HepG2 (cell line): Measurements from ENCODE around the gene IGSF21. TPM values are rescaled to one million over a fixed set of nuclear protein-coding genes. Genes with fewer than 3 reads are reported as not detected.

Source experiments
- DPF2 ChIP-seq: sonication (generic); formaldehyde crosslinking; IDR thresholded peaks from 2 replicates; pipeline ENCODE4 v1.4.0; 2020; ENCODE audit warnings: mild to moderate bottlenecking, low read depth, missing genetic modification reagents, borderline replicate concordance
- EZH2 ChIP-seq: conservative IDR thresholded peaks from 2 replicates; pipeline ENCODE4 v1.6.1; 2012; ENCODE audit warnings: mild to moderate bottlenecking, low read depth, low read length, moderate library complexity
- GMEB1 ChIP-seq: sonication (generic); formaldehyde crosslinking; IDR thresholded peaks from 2 replicates; pipeline ENCODE4 v1.5.1; 2020; ENCODE audit warnings: missing genetic modification reagents, mild to moderate bottlenecking, borderline replicate concordance
- MAX ChIP-seq: IDR thresholded peaks from 2 replicates; pipeline ENCODE4 v1.6.1; 2012; ENCODE audit warnings: inconsistent platforms
- MEF2D ChIP-seq: sonication (generic); formaldehyde crosslinking; IDR thresholded peaks from 2 replicates; pipeline ENCODE4 v1.5.1; 2020; ENCODE audit warnings: mild to moderate bottlenecking, missing genetic modification reagents
- MLX ChIP-seq: IDR thresholded peaks from 2 replicates; pipeline ENCODE4 v1.6.1; 2016
- NR2F6 ChIP-seq, 2 experiments: IDR thresholded peaks; 2 replicates each; pipeline ENCODE4 v1.6.1; 2016; ENCODE audit warnings: antibody characterized with exemption in 1 of 2, mild to moderate bottlenecking in 1 of 2
- POLR2AphosphoS5 ChIP-seq: IDR thresholded peaks from 2 replicates; pipeline ENCODE4 v1.6.1; 2012; ENCODE audit warnings: low read depth, low read length
- RAD51 ChIP-seq: fragments of 450-650 bp; IDR thresholded peaks from 2 replicates; pipeline ENCODE4 v1.6.1; 2016; ENCODE audit warnings: borderline replicate concordance
- REXO4 ChIP-seq: sonication (generic); formaldehyde crosslinking; IDR thresholded peaks from 2 replicates; pipeline ENCODE4 v1.8.0; 2022; ENCODE audit warnings: missing genetic modification reagents, mild to moderate bottlenecking, borderline replicate concordance
- SRSF9 ChIP-seq: fragments of 200-400 bp; formaldehyde crosslinking; IDR thresholded peaks from 2 replicates; pipeline ENCODE4 v1.6.1; 2018; ENCODE audit warnings: borderline replicate concordance, mild to moderate bottlenecking, low read depth, low read length; ENCODE audit not compliant: insufficient read depth, poor library complexity, severe bottlenecking
- TCF7L2 ChIP-seq: IDR thresholded peaks from 2 replicates; pipeline ENCODE4 v1.6.1; 2011; ENCODE audit warnings: mild to moderate bottlenecking, low read depth, low read length, moderate library complexity
- TIGD3 ChIP-seq: sonication (generic); formaldehyde crosslinking; IDR thresholded peaks from 2 replicates; pipeline ENCODE4 v1.5.1; 2020; ENCODE audit warnings: mild to moderate bottlenecking, missing genetic modification reagents, borderline replicate concordance
- XRCC5 ChIP-seq: fragments of 200-400 bp; formaldehyde crosslinking; optimal IDR thresholded peaks from 2 replicates; pipeline ENCODE3; 2017; ENCODE audit warnings: mild to moderate bottlenecking, low read length
- ZBTB49 ChIP-seq: sonication (generic); formaldehyde crosslinking; IDR thresholded peaks from 2 replicates; pipeline ENCODE4 v1.4.0; 2020; ENCODE audit warnings: missing genetic modification reagents, borderline replicate concordance
- ZNF207 ChIP-seq: fragments of 450-650 bp; IDR thresholded peaks from 2 replicates; pipeline ENCODE4 v1.6.1; 2016; ENCODE audit warnings: antibody characterized with exemption, borderline replicate concordance
- ZNF276 ChIP-seq: sonication (generic); formaldehyde crosslinking; IDR thresholded peaks from 2 replicates; pipeline ENCODE4 v1.4.0; 2020; ENCODE audit warnings: mild to moderate bottlenecking, low read depth, missing genetic modification reagents
- ZNF34 ChIP-seq: sonication (generic); formaldehyde crosslinking; IDR thresholded peaks from 2 replicates; pipeline ENCODE4 v1.4.0; 2020; ENCODE audit warnings: mild to moderate bottlenecking, missing genetic modification reagents, borderline replicate concordance
- ZNF383 ChIP-seq: sonication (generic); formaldehyde crosslinking; IDR thresholded peaks from 2 replicates; pipeline ENCODE4 v1.4.0; 2020; ENCODE audit warnings: missing genetic modification reagents, mild to moderate bottlenecking, borderline replicate concordance
- ZNF670 ChIP-seq: sonication (generic); formaldehyde crosslinking; IDR thresholded peaks from 2 replicates; pipeline ENCODE4 v1.8.0; 2022; ENCODE audit warnings: mild to moderate bottlenecking, missing genetic modification reagents, borderline replicate concordance
- polyA plus RNA-seq, 8 experiments: library from polyadenylated mRNA; depleted of rRNA in 3 of 8; stranded (reverse) in 7 of 8; unstranded in 1 of 8; fragments of >200 nt; fragmentation: Illumina TruSeq in 4 of 8; extraction: Trizol in 4 of 8; gene quantifications; 2 replicates each; pipeline versions ENCODE4 v1.2.1 to v1.2.3, GENCODE V29; 2011 to 2016; ENCODE audit warnings: low read depth in 4 of 8, missing spikeins in 1 of 8, mixed read lengths in 1 of 8; ENCODE audit not compliant: insufficient read depth in 1 of 8
- total RNA-seq, 5 experiments: library from RNA; depleted of rRNA; stranded (reverse); fragments of >200 nt; fragmentation: Illumina TruSeq; extraction: Trizol; gene quantifications; 2 replicates each; pipeline ENCODE4 v1.2.3, GENCODE V29; 2016; ENCODE audit warnings: low read depth in 1 of 5

Gene IGSF21
- total and polyA plus RNA-seq, 2 of the 13 experiments (the other 11 are each of a cell fraction or from before 2014, with no cell fraction given): not detected

- TF ChIP-seq ZNF34 (no peak), MEF2D (CRISPR knock-in tag) (no peak), REXO4 (CRISPR knock-in tag) (no peak), ZBTB49 (CRISPR knock-in tag) (0 out of 2 replicates have a peak, but pooled peaks have one; percentile 60), ZNF207 (no peak), POLR2AphosphoS5 (no peak), MAX (no peak), EZH2 (no peak), SRSF9 (no peak), XRCC5 (peak; percentile 20), ZNF276 (no peak), NR2F6 (IDR thresholded peaks at IDR 0.05) (no peak), NR2F6 (CRISPR knock-in tag; IDR thresholded peaks at IDR 0.05) (no peak), ZNF383 (CRISPR knock-in tag) (no peak), DPF2 (no peak), MLX (CRISPR knock-in tag) (no peak), TIGD3 (CRISPR knock-in tag) (no peak), RAD51 (no peak), GMEB1 (CRISPR knock-in tag) (no peak), ZNF670 (no peak), TCF7L2 (no peak)
These were observed 149.0 kb downstream of the IGSF21 start (continued) for GRCh38 chr1:18256282-18257235.
